Esophagus muscularis mucosa (tissue), 4 donors: Measurements from ENCODE around the gene ALX3. TPM values are rescaled to one million over a fixed set of nuclear protein-coding genes. Genes with fewer than 3 reads are reported as not detected.
A peak's percentile ranks its signal among the peaks of the same experiment; 100 is the strongest.

Experiments used
- DNase-seq: peaks from one replicate; pipeline ENCODE4 v3.0.0-alpha.2; 2017; ENCODE audit errors: extremely low spot score
- H3K27ac ChIP-seq, 4 donors: fragments of 200-600 bp; sonication (generic); replicated peaks in 1 of 4; 1 replicate in 3 of 4; 2 replicates in 1 of 4; pipeline ENCODE4 v1.5.1; 2016 to 2019; ENCODE audit warnings: mild to moderate bottlenecking in 1 of 4
- H3K27me3 ChIP-seq, 4 donors: fragments of 200-600 bp; sonication (generic); one replicate each; pipeline versions ENCODE4 v1.5.1 to v1.6.0; 2016 to 2019
- H3K36me3 ChIP-seq, 4 donors: fragments of 200-600 bp; sonication (generic); one replicate each; pipeline ENCODE4 v1.5.1; 2016 to 2019
- H3K4me1 ChIP-seq, 4 donors: fragments of 200-600 bp; sonication (generic); one replicate each; pipeline ENCODE4 v1.5.1; 2016 to 2019
- H3K4me3 ChIP-seq, 4 donors: fragments of 200-600 bp; sonication (generic); 1 replicate in 2 of 4; 2 replicates in 2 of 4; pipeline ENCODE4 v1.5.1; 2016 to 2019; ENCODE audit warnings: mild to moderate bottlenecking in 4 of 4, moderate library complexity in 1 of 4
- H3K9me3 ChIP-seq, 4 donors: fragments of 200-600 bp; sonication (generic); 1 replicate in 3 of 4; 2 replicates in 1 of 4; pipeline ENCODE4 v1.5.1; 2016 to 2019
- EP300 ChIP-seq: sonication (generic); formaldehyde crosslinking; IDR thresholded peaks from one replicate; pipeline ENCODE4 v1.6.1; 2017; ENCODE audit warnings: antibody characterized with exemption
- POLR2A ChIP-seq: fragments of 450-650 bp; IDR thresholded peaks from one replicate; pipeline ENCODE4 v1.6.1; 2017; ENCODE audit warnings: antibody characterized with exemption, moderate library complexity, mild to moderate bottlenecking, low read depth
- POLR2AphosphoS5 ChIP-seq, 2 donors: sonication (generic); formaldehyde crosslinking; IDR thresholded peaks; one replicate each; pipeline ENCODE4 v1.6.1; 2017; ENCODE audit warnings: antibody characterized with exemption in 2 of 2
- WGBS: methylation state at CpG from one replicate; pipeline ENCODE4 v1.1.5; 2018; 5-methylcytosine and 5-hydroxymethylcytosine counted together
- intact Hi-C: fragments of 100-400 bp; cut with DNase I; formaldehyde crosslinking; loops from one replicate; pipeline ENCODE4 v1.15.1; 2023
- total RNA-seq, 4 donors: library from RNA; depleted of rRNA; stranded (reverse); fragments of >200 nt; gene quantifications; one replicate each; pipeline versions ENCODE4 v1.1.0 to v1.2.1, GENCODE V29; 2016
- TF ChIP-seq, protein P1 (sequence below), 3 experiments: fragments of 200-600 bp in 2 of 3; fragments of 450-650 bp in 1 of 3; sonication (generic) in 2 of 3; IDR thresholded peaks; one replicate each; pipeline ENCODE4 v1.5.1; 2017 to 2019; ENCODE audit warnings: antibody characterized with exemption in 3 of 3, mild to moderate bottlenecking in 2 of 3, moderate library complexity in 1 of 3

ALX3 gene
- total RNA-seq, 4 donors from 2014 or later: not detected

DNA sequence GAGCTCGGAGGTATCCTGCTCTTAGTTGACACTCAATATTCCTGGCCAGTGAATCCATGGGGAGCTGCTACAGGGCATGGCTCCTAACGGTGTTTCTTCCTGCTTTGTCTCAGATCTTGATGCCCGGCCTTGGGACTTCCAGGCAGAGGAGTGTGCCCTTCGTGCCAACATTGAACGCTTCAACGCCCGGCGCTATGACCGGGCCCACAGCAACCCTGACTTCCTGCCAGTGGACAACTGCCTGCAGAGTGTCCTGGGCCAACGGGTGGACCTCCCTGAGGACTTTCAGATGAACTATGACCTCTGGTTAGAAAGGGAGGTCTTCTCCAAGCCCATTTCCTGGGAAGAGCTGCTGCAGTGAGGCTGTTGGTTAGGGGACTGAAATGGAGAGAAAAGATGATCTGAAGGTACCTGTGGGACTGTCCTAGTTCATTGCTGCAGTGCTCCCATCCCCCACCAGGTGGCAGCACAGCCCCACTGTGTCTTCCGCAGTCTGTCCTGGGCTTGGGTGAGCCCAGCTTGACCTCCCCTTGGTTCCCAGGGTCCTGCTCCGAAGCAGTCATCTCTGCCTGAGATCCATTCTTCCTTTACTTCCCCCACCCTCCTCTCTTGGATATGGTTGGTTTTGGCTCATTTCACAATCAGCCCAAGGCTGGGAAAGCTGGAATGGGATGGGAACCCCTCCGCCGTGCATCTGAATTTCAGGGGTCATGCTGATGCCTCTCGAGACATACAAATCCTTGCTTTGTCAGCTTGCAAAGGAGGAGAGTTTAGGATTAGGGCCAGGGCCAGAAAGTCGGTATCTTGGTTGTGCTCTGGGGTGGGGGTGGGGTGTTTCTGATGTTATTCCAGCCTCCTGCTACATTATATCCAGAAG lies 16.7 kb downstream of the ALX3 start:
- H3K36me3 ChIP-seq: peaks cover 31 to 100% (median 98%) of the 10 kb centered on the region in 4 donors
- TF ChIP-seq, protein P1, sequence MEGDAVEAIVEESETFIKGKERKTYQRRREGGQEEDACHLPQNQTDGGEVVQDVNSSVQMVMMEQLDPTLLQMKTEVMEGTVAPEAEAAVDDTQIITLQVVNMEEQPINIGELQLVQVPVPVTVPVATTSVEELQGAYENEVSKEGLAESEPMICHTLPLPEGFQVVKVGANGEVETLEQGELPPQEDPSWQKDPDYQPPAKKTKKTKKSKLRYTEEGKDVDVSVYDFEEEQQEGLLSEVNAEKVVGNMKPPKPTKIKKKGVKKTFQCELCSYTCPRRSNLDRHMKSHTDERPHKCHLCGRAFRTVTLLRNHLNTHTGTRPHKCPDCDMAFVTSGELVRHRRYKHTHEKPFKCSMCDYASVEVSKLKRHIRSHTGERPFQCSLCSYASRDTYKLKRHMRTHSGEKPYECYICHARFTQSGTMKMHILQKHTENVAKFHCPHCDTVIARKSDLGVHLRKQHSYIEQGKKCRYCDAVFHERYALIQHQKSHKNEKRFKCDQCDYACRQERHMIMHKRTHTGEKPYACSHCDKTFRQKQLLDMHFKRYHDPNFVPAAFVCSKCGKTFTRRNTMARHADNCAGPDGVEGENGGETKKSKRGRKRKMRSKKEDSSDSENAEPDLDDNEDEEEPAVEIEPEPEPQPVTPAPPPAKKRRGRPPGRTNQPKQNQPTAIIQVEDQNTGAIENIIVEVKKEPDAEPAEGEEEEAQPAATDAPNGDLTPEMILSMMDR (IDR thresholded peaks at IDR 0.05): peak; percentile 92 to 99 (median 94)
- TF ChIP-seq POLR2AphosphoS5 (IDR thresholded peaks at IDR 0.05) (peak in 1 of 2 donors; percentile 8), POLR2A (no peak), EP300 (no peak)
- WGBS: 72% methylated on average over 16 of the region's 16 CpGs

DNA sequence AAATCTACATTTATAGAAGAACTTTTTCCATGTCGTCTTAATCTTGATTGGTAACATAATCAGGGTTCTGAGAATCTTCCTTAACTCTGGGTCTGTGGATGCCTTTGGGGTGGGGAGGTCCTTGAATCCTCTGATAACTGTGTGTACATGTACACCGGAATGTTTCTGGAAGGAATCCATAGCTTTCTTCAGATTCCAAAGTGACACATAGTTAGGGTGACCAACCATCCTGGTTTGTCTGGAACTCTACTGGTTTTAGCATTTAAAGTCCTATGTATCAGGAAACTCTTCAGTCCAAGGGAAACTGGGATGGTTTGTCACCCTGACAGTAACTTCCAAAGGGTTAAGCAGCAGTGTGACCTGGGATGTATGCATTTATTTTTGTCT lies 19.2 kb downstream of the ALX3 start:
- Histone ChIP-seq H3K27me3 (no peaks in the 10 kb centered on the region), H3K4me1 (peaks cover 28 to 41% (median 35%) of the 10 kb centered on the region in 4 donors), H3K4me3 (no peak overlapping the region), H3K9me3 (no peaks in the 10 kb centered on the region), H3K27ac (no peak overlapping the region), H3K36me3 (peaks cover 52 to 100% (median 99%) of the 10 kb centered on the region in 4 donors)
- intact Hi-C loops: loop anchor here (10.0 kb wide), 1 partner anchor 414 kb away; no protein-coding TSS in a partner anchor
- 62% methylated on average over 2 of the region's 2 CpGs for WGBS
- TF ChIP-seq POLR2A: no peak
- no peak for TF ChIP-seq EP300
- TF ChIP-seq POLR2AphosphoS5 (IDR thresholded peaks at IDR 0.05): no peak
- TF ChIP-seq, protein P1 (IDR thresholded peaks at IDR 0.05): no peak
- DNase-seq: no peak

More for the DNA sequence above, 16.7 kb downstream of the ALX3 start:
- Histone ChIP-seq H3K27ac (no peak overlapping the region), H3K27me3 (no peaks in the 10 kb centered on the region), H3K4me3 (no peak overlapping the region), H3K9me3 (no peaks in the 10 kb centered on the region), H3K4me1 (peaks cover 31 to 65% (median 60%) of the 10 kb centered on the region in 4 donors)
- no peak for DNase-seq
- intact Hi-C loops: loop anchor here (2.0 to 10.0 kb wide), 2 partner anchors 51 to 411 kb away; no protein-coding TSS in a partner anchor

DNA sequence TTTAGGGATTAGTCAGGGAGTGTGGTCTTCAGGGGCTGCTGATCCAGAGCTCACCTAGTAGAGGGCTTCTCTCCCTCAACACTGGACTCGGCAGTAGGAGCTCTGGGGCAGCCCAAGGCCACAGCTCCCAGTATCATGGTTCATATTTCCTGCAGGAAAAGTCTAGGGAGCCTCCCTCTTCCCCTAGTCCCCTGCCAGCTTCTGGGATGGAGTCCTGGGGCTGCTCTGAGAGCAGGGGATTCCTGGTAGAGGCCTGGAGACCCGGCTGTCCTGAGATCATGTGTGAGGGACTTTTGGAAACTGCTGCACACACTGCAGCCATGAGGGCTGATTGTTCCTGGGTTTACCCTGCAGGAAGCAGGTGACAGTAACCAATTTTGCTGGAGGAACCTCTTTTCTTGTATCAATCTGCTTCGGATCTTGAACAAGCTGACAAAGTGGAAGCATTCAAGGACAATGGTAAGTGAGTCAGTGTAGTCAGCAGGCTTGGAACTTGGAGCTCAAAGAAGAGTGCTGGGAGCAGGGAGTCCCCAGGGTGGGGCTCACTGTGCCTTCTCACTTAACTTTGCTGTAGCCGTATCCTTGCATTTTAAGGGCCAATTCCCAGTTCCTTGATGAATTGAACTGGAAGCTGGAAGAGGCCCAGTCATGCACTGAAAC lies 19.7 kb downstream of the ALX3 start:
- DNase-seq: no peak
- WGBS: 67% methylated on average over 4 of the region's 4 CpGs
- Histone ChIP-seq H3K9me3 (no peaks in the 10 kb centered on the region), H3K27ac (peak overlapping the region in 1 of 4 donors; percentile 13), H3K36me3 (peaks cover 53 to 100% (median 99%) of the 10 kb centered on the region in 4 donors), H3K4me1 (peaks cover 26 to 36% (median 30%) of the 10 kb centered on the region in 4 donors), H3K4me3 (no peak overlapping the region), H3K27me3 (no peaks in the 10 kb centered on the region)
- intact Hi-C loops: loop anchor here (10.0 kb wide), 1 partner anchor 414 kb away; no protein-coding TSS in a partner anchor
- TF ChIP-seq POLR2AphosphoS5 (IDR thresholded peaks at IDR 0.05) (no peak), POLR2A (no peak), EP300 (no peak)
- TF ChIP-seq, protein P1 (IDR thresholded peaks at IDR 0.05): no peak

DNA sequence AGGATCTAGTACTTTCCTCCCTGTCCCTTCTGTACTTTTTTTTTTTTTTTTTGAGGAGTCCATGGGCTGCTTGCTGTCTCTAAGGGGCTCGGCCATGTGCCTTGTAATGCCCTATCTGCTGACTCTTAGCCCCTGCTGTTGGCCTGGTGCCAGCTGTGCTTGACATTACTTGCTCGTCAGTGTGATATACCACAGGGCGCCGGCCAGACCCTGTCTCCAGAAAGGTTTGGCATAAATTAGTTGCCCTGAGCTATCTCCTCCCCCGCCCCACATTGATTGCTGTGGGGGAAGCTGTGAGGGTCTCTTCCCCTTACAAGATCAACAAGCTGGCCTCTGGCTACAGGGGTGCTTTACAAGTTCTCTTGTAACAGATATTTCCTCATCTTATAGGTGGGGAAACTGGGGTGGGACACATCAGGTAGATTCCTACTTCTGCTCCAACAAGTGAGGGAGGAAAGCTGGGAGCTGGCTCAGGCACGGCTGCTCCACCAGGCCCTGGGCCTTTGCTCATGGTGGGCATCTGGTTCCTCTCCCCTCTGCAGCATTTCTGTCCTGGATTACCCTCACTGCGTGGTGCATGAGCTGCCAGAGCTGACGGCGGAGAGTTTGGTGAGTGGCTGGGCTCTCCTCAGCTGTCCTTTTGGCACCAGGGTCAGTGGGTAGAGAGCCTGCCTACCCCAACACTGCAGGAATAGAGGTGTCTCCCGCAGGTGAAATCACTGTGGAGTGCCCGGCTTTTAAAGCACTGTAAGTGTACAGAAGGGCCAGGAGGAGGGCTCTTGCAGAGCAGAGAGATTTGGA lies 20.5 kb downstream of the ALX3 start:
- Histone ChIP-seq H3K36me3 (peaks cover 58 to 100% (median 99%) of the 10 kb centered on the region in 4 donors), H3K27ac (peak overlapping the region in 1 of 4 donors; percentile 13), H3K27me3 (no peaks in the 10 kb centered on the region), H3K4me1 (peaks cover 24 to 30% (median 27%) of the 10 kb centered on the region in 4 donors), H3K9me3 (no peaks in the 10 kb centered on the region), H3K4me3 (no peak overlapping the region)
- TF ChIP-seq POLR2A: no peak
- TF ChIP-seq, protein P1 (IDR thresholded peaks at IDR 0.05): no peak
- TF ChIP-seq EP300: no peak
- TF ChIP-seq POLR2AphosphoS5 (IDR thresholded peaks at IDR 0.05): no peak
- intact Hi-C loops: loop anchor here (10.0 kb wide), 1 partner anchor 415 kb away; no protein-coding TSS in a partner anchor
- 87% methylated on average over 8 of the region's 11 CpGs for WGBS
- DNase-seq: no peak
